B cell (primary cell): ENCODE results near the gene NLRP4.

Experiments
- EZH2 ChIP-seq: IDR thresholded peaks from 2 replicates; pipeline ENCODE4 v1.6.1; 2012; ENCODE audit warnings: borderline replicate concordance, low read depth, mild to moderate bottlenecking, moderate library complexity, low read length; ENCODE audit not compliant: insufficient read depth, poor library complexity, severe bottlenecking
- TF ChIP-seq, protein P1 (sequence below): fragments of 200-600 bp; IDR thresholded peaks from one replicate; pipeline ENCODE4 v1.8.0; 2022; ENCODE audit warnings: antibody characterized with exemption, mild to moderate bottlenecking

- TF ChIP-seq, protein P1, sequence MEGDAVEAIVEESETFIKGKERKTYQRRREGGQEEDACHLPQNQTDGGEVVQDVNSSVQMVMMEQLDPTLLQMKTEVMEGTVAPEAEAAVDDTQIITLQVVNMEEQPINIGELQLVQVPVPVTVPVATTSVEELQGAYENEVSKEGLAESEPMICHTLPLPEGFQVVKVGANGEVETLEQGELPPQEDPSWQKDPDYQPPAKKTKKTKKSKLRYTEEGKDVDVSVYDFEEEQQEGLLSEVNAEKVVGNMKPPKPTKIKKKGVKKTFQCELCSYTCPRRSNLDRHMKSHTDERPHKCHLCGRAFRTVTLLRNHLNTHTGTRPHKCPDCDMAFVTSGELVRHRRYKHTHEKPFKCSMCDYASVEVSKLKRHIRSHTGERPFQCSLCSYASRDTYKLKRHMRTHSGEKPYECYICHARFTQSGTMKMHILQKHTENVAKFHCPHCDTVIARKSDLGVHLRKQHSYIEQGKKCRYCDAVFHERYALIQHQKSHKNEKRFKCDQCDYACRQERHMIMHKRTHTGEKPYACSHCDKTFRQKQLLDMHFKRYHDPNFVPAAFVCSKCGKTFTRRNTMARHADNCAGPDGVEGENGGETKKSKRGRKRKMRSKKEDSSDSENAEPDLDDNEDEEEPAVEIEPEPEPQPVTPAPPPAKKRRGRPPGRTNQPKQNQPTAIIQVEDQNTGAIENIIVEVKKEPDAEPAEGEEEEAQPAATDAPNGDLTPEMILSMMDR = no peak
- TF ChIP-seq EZH2 = no peak
Observed at GRCh38 chr19:55832676-55833075, 3.7 kb upstream of the NLRP4 start.
